A549 treated with RU486 at 1 μM for 4 hours (cell line): ENCODE measurements around the gene THOC6. TPM values are rescaled to one million over a fixed set of nuclear protein-coding genes. Genes with fewer than 3 reads are reported as not detected.

Experiments
- total RNA-seq: library from RNA; stranded (reverse); fragments of 200-300 nt; extraction: Qiagen RNA extraction; gene quantifications from 5 replicates; pipeline ENCODE4 v1.2.3, GENCODE V29; 2022; ENCODE audit warnings: low read depth

Gene THOC6
- 21.6 to 33.9 TPM (median 32.7 TPM) in 5 replicates for total RNA-seq

GRCh38 chr16:3023669-3024478, at the start of gene THOC6, which contains the start of gene HCFC1R1:
Gene THOC6, plus strand, starts transcription at chr16:3024035. Its CDS starts 292 bp downstream, at chr16:3024327.
Gene HCFC1R1, minus strand, starts transcription at chr16:3023942. Its CDS starts 1 bp downstream, at chr16:3023941.

GRCh38 chr16:2980227-2981176, 43.3 kb upstream of the THOC6 start, which contains the start of gene PKMYT1:
Gene PKMYT1, minus strand, starts transcription at chr16:2980446. Its CDS starts 789 bp downstream, at chr16:2979657.

GRCh38 chr16:3012828-3013420, 10.9 kb upstream of the THOC6 start, which contains the start of gene CLDN9:
Gene CLDN9, plus strand, starts transcription at chr16:3012923. Its CDS starts 440 bp downstream, at chr16:3013363.

DNA sequence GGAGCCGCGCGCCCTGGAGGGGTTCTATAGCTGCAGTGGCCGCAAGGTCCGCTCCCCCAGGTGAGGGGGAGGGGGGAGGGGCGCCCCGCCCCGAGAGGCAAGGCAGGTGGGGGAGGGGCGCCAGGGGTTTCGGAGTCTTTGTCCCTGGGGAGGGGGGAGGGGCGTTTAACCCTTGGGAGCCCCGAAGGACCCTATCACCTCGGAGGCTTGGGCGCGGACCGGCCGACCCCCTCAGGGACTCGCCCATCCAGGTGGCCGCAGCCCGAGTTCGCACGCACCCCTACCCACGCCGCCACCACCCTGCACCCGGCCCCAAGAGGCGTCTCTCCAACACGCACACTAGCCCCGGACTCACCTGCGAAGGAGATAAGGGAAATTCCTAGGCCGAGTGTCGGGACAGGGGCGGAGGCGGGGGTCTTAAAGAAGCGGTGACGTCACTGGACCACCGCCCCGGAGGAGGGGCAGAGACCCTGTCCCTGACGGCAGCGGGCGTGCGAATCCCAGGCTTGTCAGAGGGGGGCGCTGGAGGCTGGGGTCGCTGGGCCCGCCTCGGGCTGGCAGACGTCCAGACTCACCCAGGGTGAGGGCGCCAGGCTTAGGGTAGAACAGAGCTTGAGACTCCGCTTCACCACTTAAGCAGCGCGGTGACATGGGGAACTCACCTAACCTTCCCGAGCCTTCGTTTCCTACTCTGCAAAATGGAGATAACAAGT, 5.9 kb upstream of the THOC6 start, which contains the start of gene CLDN6:
Gene CLDN6 (minus strand): TSS at position 390 of the 713 bp plus-strand sequence. CDS start 2,162 bp downstream, outside the sequence.

GRCh38 chr16:3020247-3020603, 3.6 kb upstream of the THOC6 start, which contains the start of gene TNFRSF12A:
Gene TNFRSF12A, plus strand, starts transcription at chr16:3020368. Its CDS starts 30 bp downstream, at chr16:3020398.

DNA sequence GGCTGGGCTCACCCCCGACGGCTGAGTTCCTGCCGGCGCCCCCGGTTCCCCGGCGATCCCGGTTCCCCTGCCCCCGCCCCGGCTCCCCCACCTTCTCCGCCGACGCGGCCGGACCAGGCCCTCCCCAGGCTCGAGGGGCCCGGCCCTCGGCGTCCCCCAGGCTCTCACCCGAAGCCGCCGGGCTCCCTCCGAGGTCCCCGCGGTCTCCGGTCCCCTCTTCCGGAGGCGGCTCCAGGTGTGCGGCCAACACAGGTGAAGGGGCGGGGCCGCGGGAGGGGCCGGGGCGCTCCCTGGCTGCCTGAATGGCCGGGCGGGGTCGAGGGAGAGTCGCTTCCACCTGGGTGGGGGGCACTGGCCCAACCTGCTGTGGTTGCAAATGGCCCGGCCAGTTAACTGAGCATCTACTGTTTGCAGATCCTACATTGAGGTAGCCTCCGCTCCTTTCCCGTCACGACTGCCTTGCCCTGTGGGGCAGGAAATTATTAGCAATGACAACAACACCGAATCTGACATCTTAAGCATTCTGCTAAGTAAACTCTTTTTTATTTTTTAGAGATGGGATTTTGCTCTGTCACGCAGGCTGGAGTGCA, 13.0 kb downstream of the THOC6 start, which contains the start of gene BICDL2:
Gene BICDL2 (minus strand): TSS at position 219 of the 590 bp plus-strand sequence. CDS start 1,448 bp downstream, outside the sequence.

GRCh38 chr16:3045758-3046640, 22.2 kb downstream of the THOC6 start, which contains the start of gene MMP25:
Gene MMP25, plus strand, starts transcription at chr16:3046561. Its CDS starts 357 bp downstream, at chr16:3046918.

DNA sequence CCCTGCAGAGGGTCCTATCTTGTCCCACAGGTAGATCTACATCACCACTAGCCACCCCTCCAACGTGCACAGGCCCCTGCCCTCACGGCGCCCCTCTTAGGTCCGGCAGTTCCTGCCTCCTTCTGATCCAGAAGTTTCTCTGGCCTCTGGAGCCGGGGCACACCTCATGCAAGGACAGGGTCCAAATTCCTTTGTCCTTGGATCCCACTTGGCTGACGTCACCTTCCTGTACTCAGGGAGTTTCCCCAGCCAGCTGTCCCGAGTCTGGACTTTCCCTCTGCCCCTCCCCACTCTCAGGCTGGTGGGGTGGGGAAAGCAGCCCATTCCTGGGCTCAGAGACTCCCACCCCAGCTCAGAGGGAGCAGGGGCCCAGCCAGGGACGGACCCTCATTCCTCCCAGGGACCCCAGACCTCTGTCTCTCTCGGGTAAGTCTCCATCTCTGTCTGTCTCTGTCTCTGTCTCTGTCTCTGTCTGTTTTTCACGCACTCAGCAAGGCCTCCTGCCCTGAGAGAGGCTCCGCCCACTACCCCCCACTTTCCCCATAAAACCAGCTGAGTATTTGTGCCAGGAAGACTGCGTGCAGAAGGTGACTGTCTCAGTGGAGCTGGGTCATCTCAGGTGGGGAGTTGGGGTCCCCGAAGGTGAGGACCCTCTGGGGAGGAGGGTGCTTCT, 41.4 kb downstream of the THOC6 start, which contains the start of gene IL32:
Gene IL32 (plus strand): TSS at position 572 of the 673 bp plus-strand sequence. CDS start 172 bp downstream, outside the sequence.

Other genes starting within 250 kb of the THOC6 start
- 436 to 538 TPM (median 483 TPM) in 5 replicates for gene ELOB, start 246.8 kb upstream of the THOC6 start, total RNA-seq
- 0.09 TPM in 1 of 5 replicates, not detected in the others for gene PRSS33, start 236.5 kb upstream of the THOC6 start, total RNA-seq
- gene PRSS41, start 225.6 kb upstream of the THOC6 start, total RNA-seq: not detected in 5 replicates
- 0.21 to 0.30 TPM in 2 of 5 replicates, not detected in the others for gene PRSS21, start 206.8 kb upstream of the THOC6 start, total RNA-seq
- 0.73 to 1.3 TPM (median 0.93 TPM) in 5 replicates for gene ZG16B, start 193.7 kb upstream of the THOC6 start, total RNA-seq
- 1.6 to 3.1 TPM (median 2.2 TPM) in 5 replicates for gene PRSS22, start 165.9 kb upstream of the THOC6 start, total RNA-seq
- gene FLYWCH2, start 140.8 kb upstream of the THOC6 start, total RNA-seq: 45.9 to 60.3 TPM (median 51.6 TPM) in 5 replicates
- gene FLYWCH1, start 112.1 kb upstream of the THOC6 start, total RNA-seq: 19.5 to 28.3 TPM (median 27.5 TPM) in 5 replicates
- gene KREMEN2, start 59.8 kb upstream of the THOC6 start, total RNA-seq: 1.3 to 2.4 TPM (median 2.3 TPM) in 5 replicates
- gene PAQR4, start 54.7 kb upstream of the THOC6 start, total RNA-seq: 28.8 to 45.8 TPM (median 37.2 TPM) in 5 replicates
- gene PKMYT1, start 43.6 kb upstream of the THOC6 start, total RNA-seq: 57.5 to 96.6 TPM (median 92.5 TPM) in 5 replicates
- 0.30 to 0.55 TPM (median 0.50 TPM) in 5 replicates for gene CLDN9, start 11.1 kb upstream of the THOC6 start, total RNA-seq
- 0.19 to 0.74 TPM (median 0.34 TPM) in 5 replicates for gene CLDN6, start 5.9 kb upstream of the THOC6 start, total RNA-seq
- 477 to 677 TPM (median 627 TPM) in 5 replicates for gene TNFRSF12A, start 3.7 kb upstream of the THOC6 start, total RNA-seq
- gene HCFC1R1, start 93 bp upstream of the THOC6 start, total RNA-seq: 216 to 280 TPM (median 222 TPM) in 5 replicates
- not detected in 5 replicates for gene BICDL2, start 12.9 kb downstream of the THOC6 start, total RNA-seq
- gene MMP25, start 22.5 kb downstream of the THOC6 start, total RNA-seq: 0.49 to 1.0 TPM (median 0.79 TPM) in 5 replicates
- gene IL32, start 41.6 kb downstream of the THOC6 start, total RNA-seq: 23.0 to 38.0 TPM (median 28.2 TPM) in 5 replicates
- not detected in 5 replicates for gene ZSCAN10, start 75.3 kb downstream of the THOC6 start, total RNA-seq
- 9.2 to 14.3 TPM (median 13.2 TPM) in 5 replicates for gene ZNF205, start 88.6 kb downstream of the THOC6 start, total RNA-seq
- 7.7 to 13.2 TPM (median 10.8 TPM) in 5 replicates for gene ZNF213, start 111.0 kb downstream of the THOC6 start, total RNA-seq
- gene OR1F1, start 164.2 kb downstream of the THOC6 start, total RNA-seq: 0.23 to 0.48 TPM (median 0.29 TPM) in 5 replicates
- gene ZNF200, start 211.1 kb downstream of the THOC6 start, total RNA-seq: 7.5 to 9.6 TPM (median 8.9 TPM) in 5 replicates
- gene MEFV, start 232.6 kb downstream of the THOC6 start, total RNA-seq: not detected in 5 replicates